Panc1 (cell line): ENCODE measurements around the gene LMAN2L. TPM values are rescaled to one million over a fixed set of nuclear protein-coding genes. Genes with fewer than 3 reads are reported as not detected.

ENCODE experiments used
- ATAC-seq: fragments of 200-7000 bp; cut with Tn5 transposase; 2 replicates; pipeline ENCODE4 v1.9.1; 2020; ENCODE audit warnings: mild to moderate bottlenecking, moderate library complexity
- BruUV-seq: library from RNA; stranded (reverse); fragments of 400-500 nt; replicated peaks from 2 replicates; lab custom pipeline; 2021; lab: Mats Ljungman, UMichigan
- CTCF ChIA-PET: fragments of 300-600 bp; sonication (Branson Sonifier 250); formaldehyde crosslinking; loops from one replicate; lab custom pipeline; 2022; ENCODE audit warnings: antibody characterized with exemption; lab: Charles Lee
- POLR2A ChIA-PET: fragments of 300-600 bp; sonication (Branson Sonifier 250); formaldehyde crosslinking; loops from one replicate; lab custom pipeline; 2022; ENCODE audit warnings: antibody characterized with exemption; lab: Charles Lee
- DNase-seq: peaks from one replicate; pipeline ENCODE4 v3.0.0-alpha.2; 2010; ENCODE audit warnings: low read depth, low spot score
- H3K27ac ChIP-seq: 2 replicates; pipeline ENCODE4 v1.5.1; 2011; ENCODE audit warnings: mild to moderate bottlenecking, low read length, inconsistent platforms
- H3K27me3 ChIP-seq: fragments of 200-500 bp; sonication (Bioruptor generic); 2 replicates; pipeline ENCODE4 v1.6.0; 2014; ENCODE audit warnings: low read length, inconsistent platforms; ENCODE audit not compliant: control insufficient read depth, insufficient read depth
- H3K36me3 ChIP-seq: fragments of 200-500 bp; sonication (Bioruptor generic); 2 replicates; pipeline ENCODE4 v1.5.1; 2014; ENCODE audit warnings: inconsistent platforms, mild to moderate bottlenecking, low read length, moderate library complexity; ENCODE audit not compliant: control insufficient read depth, insufficient read depth
- H3K4me1 ChIP-seq: 2 replicates; pipeline ENCODE4 v1.5.1; 2011; ENCODE audit warnings: inconsistent platforms, mild to moderate bottlenecking, low read length, moderate library complexity; ENCODE audit not compliant: control insufficient read depth, insufficient read depth
- H3K4me3 ChIP-seq, 2 experiments: 2 replicates each; pipeline ENCODE4 v1.5.1; 2011 to 2012; ENCODE audit warnings: low read depth in 2 of 2, low read length in 2 of 2, mild to moderate bottlenecking in 2 of 2, inconsistent platforms in 1 of 2, moderate library complexity in 1 of 2
- H3K9me3 ChIP-seq: fragments of 200-500 bp; sonication (Bioruptor generic); 2 replicates; pipeline ENCODE4 v1.5.1; 2014; ENCODE audit warnings: low read depth, mild to moderate bottlenecking, inconsistent platforms, low read length, moderate library complexity; ENCODE audit not compliant: control insufficient read depth, insufficient read depth
- POLR2AphosphoS5 ChIP-seq: IDR thresholded peaks from 2 replicates; pipeline ENCODE4 v1.6.1; 2012; ENCODE audit warnings: mild to moderate bottlenecking, low read depth, low read length, moderate library complexity
- SIN3A ChIP-seq: IDR thresholded peaks from 2 replicates; pipeline ENCODE4 v1.6.1; 2012; ENCODE audit warnings: low read depth, mild to moderate bottlenecking, low read length, moderate library complexity, borderline replicate concordance; ENCODE audit not compliant: insufficient read depth
- TCF7L2 ChIP-seq: IDR thresholded peaks from 2 replicates; pipeline ENCODE4 v1.6.1; 2011; ENCODE audit warnings: mild to moderate bottlenecking, low read depth, low read length, inconsistent platforms
- in situ Hi-C: cut with HindIII; loops from 2 replicates; pipeline ENCODE4 v1.10.0; 2016; ENCODE audit warnings: low sequenced_read_pairs, low pct_unique_long_range_greater_than_20kb
- intact Hi-C: fragments of 100-400 bp; cut with micrococcal nuclease; formaldehyde crosslinking; loops from one replicate; pipeline ENCODE4 v1.10.0; 2022; ENCODE audit not compliant: unreplicated experiment
- total RNA-seq: library from RNA; stranded (reverse); gene quantifications from one replicate; pipeline ENCODE4 v1.2.1, GENCODE V29; 2021; ENCODE audit not compliant: unreplicated experiment
- TF ChIP-seq, protein P1 (sequence below): fragments of 450-650 bp; IDR thresholded peaks from 2 replicates; pipeline ENCODE4 v1.5.1; 2017; ENCODE audit warnings: mild to moderate bottlenecking
- TF ChIP-seq, protein P2 (sequence below), 2 experiments: IDR thresholded peaks; 2 replicates each; pipeline ENCODE4 v1.6.1; 2011 to 2012; ENCODE audit warnings: low read depth in 2 of 2, control low read depth in 1 of 2, low read length in 1 of 2, mild to moderate bottlenecking in 1 of 2, moderate library complexity in 1 of 2; ENCODE audit not compliant: insufficient read depth in 1 of 2

The LMAN2L gene
- total RNA-seq, 1 experiment from 2014 or later, result 31.5 TPM

GRCh38 chr2:96759548-96759947, 19.7 kb upstream of the LMAN2L start:
- CTCF ChIA-PET, result no interaction called here
- Histone ChIP-seq H3K27ac (0 out of 2 replicates have a peak overlapping the region, but pooled peaks have one; percentile 70), H3K4me1 (peaks cover 27% of the 10 kb centered on the region), H3K27me3 (no peaks in the 10 kb centered on the region), H3K4me3 (no peak overlapping the region), H3K36me3 (no peaks in the 10 kb centered on the region), H3K9me3 (no peaks in the 10 kb centered on the region)
- POLR2A ChIA-PET, result no interaction called here
- in situ Hi-C loops (no loop called here), intact Hi-C loops (no loop called here)
- TF ChIP-seq POLR2AphosphoS5 (no peak), TCF7L2 (no peak), SIN3A (no peak)
- TF ChIP-seq, protein P1, sequence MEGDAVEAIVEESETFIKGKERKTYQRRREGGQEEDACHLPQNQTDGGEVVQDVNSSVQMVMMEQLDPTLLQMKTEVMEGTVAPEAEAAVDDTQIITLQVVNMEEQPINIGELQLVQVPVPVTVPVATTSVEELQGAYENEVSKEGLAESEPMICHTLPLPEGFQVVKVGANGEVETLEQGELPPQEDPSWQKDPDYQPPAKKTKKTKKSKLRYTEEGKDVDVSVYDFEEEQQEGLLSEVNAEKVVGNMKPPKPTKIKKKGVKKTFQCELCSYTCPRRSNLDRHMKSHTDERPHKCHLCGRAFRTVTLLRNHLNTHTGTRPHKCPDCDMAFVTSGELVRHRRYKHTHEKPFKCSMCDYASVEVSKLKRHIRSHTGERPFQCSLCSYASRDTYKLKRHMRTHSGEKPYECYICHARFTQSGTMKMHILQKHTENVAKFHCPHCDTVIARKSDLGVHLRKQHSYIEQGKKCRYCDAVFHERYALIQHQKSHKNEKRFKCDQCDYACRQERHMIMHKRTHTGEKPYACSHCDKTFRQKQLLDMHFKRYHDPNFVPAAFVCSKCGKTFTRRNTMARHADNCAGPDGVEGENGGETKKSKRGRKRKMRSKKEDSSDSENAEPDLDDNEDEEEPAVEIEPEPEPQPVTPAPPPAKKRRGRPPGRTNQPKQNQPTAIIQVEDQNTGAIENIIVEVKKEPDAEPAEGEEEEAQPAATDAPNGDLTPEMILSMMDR, result no peak
- TF ChIP-seq, protein P2, sequence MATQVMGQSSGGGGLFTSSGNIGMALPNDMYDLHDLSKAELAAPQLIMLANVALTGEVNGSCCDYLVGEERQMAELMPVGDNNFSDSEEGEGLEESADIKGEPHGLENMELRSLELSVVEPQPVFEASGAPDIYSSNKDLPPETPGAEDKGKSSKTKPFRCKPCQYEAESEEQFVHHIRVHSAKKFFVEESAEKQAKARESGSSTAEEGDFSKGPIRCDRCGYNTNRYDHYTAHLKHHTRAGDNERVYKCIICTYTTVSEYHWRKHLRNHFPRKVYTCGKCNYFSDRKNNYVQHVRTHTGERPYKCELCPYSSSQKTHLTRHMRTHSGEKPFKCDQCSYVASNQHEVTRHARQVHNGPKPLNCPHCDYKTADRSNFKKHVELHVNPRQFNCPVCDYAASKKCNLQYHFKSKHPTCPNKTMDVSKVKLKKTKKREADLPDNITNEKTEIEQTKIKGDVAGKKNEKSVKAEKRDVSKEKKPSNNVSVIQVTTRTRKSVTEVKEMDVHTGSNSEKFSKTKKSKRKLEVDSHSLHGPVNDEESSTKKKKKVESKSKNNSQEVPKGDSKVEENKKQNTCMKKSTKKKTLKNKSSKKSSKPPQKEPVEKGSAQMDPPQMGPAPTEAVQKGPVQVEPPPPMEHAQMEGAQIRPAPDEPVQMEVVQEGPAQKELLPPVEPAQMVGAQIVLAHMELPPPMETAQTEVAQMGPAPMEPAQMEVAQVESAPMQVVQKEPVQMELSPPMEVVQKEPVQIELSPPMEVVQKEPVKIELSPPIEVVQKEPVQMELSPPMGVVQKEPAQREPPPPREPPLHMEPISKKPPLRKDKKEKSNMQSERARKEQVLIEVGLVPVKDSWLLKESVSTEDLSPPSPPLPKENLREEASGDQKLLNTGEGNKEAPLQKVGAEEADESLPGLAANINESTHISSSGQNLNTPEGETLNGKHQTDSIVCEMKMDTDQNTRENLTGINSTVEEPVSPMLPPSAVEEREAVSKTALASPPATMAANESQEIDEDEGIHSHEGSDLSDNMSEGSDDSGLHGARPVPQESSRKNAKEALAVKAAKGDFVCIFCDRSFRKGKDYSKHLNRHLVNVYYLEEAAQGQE (IDR thresholded peaks at IDR 0.05; ENCODE audit: insufficient read depth in 1 of 2, low read depth in 2 of 2, low read length in 1 of 2), result no peak
- DNase-seq, result no peak
- no peak for ATAC-seq
- no TSS peak for BruUV-seq

GRCh38 chr2:96758987-96759386, 19.1 kb upstream of the LMAN2L start:
- Histone ChIP-seq H3K36me3 (no peaks in the 10 kb centered on the region), H3K27me3 (no peaks in the 10 kb centered on the region), H3K27ac (0 out of 2 replicates have a peak overlapping the region, but pooled peaks have one; percentile 23), H3K4me1 (peaks cover 21% of the 10 kb centered on the region), H3K9me3 (no peaks in the 10 kb centered on the region), H3K4me3 (no peak overlapping the region)
- ChIA-PET POLR2A (no interaction called here), CTCF (no interaction called here)
- DNase-seq (no peak), ATAC-seq (no peak)
- intact Hi-C loops, result no loop called here
- TF ChIP-seq, protein P2 (IDR thresholded peaks at IDR 0.05; ENCODE audit: insufficient read depth in 1 of 2, low read depth in 2 of 2, low read length in 1 of 2), result no peak
- no peak for TF ChIP-seq POLR2AphosphoS5
- TF ChIP-seq, protein P1, result no peak
- no peak for TF ChIP-seq SIN3A
- no peak for TF ChIP-seq TCF7L2
- in situ Hi-C loops, result no loop called here
- no TSS peak for BruUV-seq
